Measurements from ENCODE around the gene ZFAND6.
A peak's percentile ranks its signal among the peaks of the same experiment; 100 is the strongest.

ZFAND6 gene

DNA sequence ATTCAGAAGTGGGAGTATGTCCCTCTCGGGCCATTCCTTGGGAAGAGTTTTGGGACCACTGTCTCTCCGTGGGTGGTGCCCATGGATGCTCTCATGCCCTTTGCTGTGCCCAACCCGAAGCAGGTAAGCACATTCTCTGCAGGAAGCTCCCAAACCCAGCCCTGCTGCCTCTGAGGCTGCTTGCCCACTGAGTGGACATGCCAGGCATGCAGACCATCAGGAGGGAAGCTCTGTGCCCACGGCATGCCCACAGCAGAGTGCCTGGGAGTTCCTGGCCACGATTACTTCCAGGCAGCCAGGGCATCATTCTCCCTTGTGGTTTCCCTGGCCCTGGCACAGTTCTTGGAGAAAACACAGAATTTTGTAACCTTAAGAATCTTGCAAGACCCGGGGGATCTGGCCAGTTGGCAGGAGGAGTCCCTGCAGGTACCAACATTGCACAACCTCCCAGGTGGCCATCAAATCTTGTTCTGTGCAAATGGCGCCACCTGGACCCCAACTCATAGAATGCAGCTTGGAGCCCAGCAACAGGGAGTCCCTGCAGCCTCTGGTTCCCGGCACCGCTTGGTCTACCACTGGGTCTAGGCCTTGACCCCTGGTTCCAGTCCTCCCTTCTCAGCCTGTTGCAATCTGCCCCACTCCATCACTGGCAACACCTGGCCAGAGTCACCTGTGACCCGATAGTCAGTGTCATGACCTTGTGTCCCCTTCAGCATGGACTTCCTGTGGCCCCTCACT, 113.7 kb downstream of the ZFAND6 start:
- DNase-seq = peak; percentile 69

- DNase-seq = no peak
These were observed 114.7 kb downstream of the ZFAND6 start for GRCh38 chr15:80174017-80174746.

DNA sequence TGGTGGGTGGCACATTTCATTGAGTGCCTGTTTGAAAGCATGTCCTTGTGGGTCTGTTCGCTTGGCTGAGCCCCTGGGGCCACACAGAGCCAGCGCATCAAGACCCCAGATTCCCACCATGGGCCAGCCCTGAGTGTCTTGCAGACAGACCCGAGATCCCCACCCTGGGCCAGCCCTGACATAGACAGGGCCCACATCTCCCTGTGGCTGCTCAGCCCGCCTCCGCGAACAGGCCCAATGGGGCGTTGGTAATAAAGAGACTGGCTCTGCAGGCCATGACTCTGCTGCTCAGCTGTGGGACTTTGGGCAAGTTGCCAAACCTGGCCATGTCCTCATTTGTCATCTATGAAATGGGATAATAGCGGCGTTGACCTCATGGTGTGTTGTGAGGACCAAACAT, 116.0 kb downstream of the ZFAND6 start:
- DNase-seq = no peak

- no peak for DNase-seq
These were observed 117.0 kb downstream of the ZFAND6 start for GRCh38 chr15:80176443-80176842.

- no peak for DNase-seq
These were observed 117.7 kb downstream of the ZFAND6 start for GRCh38 chr15:80177156-80177555.

DNA sequence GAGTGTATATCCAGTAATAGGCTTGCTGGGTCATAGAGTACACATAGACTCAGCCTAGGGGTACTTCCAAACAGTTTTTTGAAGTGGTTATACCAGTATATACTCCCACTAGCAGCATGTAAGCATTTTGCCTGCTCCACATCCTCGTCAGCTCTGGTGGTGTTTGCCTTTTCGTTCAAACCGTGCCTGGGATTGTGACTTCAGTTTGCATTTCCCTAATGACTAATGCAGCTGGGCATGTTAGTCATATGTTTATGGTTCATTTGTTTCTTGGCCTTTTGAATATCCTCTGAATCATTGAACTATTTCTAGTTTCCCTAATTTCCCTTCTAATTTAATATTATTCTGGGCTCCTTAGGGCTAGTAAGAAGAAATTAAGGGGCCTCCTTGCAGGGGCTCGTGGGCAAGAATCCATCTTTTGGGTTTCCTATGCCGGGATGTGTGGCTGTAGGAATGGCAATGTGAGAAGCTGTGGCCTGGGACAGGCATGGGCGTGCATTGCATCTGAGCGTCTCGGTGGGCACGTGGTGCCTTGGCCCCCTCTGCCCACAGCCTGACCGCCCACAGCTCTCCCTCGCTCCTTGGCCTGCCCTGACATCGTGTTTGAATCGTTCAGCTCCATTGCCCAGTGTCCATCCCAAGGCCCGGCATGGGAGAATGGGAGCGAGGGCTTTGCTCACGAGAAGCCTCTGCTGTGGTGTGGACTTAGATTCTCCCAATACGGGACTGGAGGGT, 119.7 kb downstream of the ZFAND6 start:
- no peak for DNase-seq

GRCh38 chr15:80179935-80180334, 120.5 kb downstream of the ZFAND6 start:
- DNase-seq = no peak

- no peak for DNase-seq
These were observed 121.0 kb downstream of the ZFAND6 start for GRCh38 chr15:80180468-80180867.

GRCh38 chr15:80180986-80181385, 121.5 kb downstream of the ZFAND6 start:
- no peak for DNase-seq

DNA sequence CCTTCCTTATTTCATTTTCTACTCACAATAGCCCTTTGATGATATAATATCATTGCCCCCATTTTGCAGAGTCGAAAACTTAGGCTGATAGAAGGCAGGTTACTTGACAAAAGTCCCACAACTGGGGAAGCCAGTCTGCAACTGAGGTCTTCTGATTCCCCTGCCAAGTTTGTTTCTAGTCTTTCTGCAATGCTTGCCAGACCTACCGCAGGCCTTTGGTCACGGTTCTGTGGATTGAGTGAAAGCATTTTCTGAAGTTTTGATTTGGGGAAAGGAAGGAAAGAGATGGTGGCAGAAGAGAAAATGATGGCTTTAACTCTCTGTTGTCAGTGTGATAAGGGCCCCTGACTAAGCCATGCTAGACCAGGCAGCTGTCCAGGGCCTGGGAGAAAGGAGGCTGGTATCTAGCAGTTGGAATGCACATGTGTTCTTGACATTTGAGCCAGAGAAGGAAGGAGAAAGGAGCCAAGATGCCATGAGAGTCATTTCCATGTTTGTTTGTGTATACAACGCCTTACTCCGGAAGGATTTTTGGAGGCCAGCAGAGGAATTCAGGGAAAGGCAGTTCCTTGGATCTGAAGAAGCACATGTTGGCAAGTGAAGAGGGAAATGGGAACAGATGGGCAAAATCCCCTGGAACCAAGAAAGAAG, 123.3 kb downstream of the ZFAND6 start:
- no peak for DNase-seq

DNA sequence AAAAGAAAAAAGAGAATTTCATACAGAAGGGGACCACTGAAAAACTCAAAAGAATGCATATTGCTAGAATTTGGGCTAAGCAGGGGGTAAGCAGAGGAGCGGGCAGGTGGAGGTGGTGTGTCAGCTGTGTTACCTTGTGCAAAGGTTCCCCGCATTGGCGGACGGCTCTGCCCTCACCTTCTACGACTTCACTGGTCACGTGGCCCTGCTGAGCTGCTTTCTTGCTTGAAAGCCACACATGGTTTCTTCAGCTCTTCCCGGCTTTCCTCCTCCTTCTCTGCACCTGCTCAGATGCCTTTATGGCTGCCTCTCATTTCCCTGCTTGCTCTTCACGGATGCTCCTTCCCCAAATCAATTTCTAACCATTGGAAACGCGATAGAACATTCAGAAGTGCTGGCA, 123.8 kb downstream of the ZFAND6 start:
- no peak for DNase-seq

DNA sequence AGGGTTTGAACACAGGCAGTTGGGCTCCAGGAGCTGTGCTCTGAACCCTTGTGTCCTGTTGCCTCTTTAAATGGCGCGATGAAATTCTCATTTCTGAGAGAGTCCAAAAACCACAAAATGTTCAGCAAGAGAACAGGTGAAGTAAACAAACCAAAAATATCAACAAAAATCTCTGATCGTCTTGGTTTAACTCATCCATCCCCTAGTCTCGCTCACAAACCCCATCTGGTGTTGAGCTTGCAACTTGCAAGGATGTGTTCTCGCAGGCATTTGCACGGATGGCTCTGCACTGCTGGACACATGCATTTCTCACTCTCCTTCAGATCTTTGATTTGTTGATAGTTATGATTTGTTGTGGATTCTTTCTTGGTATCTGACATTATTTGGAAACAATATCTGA, 124.4 kb downstream of the ZFAND6 start:
- no peak for DNase-seq

GRCh38 chr15:80184554-80184953, 125.1 kb downstream of the ZFAND6 start:
- no peak for DNase-seq

DNA sequence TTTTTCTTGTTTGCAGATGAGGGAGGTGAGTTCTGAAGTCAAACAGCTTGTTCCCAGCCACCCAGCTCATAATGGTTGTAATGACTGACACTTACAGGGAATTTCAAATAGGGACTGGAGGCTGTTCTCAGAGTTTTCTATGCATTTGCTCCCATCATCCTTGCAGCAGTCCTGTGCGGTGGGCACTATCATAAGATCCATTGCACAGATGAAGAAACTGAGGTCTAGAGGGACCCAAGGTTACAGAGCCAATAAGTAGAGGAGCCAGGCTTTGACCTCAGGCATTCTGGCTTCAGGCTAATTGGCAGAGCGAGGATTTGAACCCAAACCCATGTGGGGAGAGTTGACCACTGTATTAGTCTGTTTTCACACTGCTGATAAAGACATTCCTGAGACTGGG, 125.7 kb downstream of the ZFAND6 start:
- DNase-seq = no peak

GRCh38 chr15:80186066-80186465, 126.6 kb downstream of the ZFAND6 start:
- DNase-seq = no peak

DNA sequence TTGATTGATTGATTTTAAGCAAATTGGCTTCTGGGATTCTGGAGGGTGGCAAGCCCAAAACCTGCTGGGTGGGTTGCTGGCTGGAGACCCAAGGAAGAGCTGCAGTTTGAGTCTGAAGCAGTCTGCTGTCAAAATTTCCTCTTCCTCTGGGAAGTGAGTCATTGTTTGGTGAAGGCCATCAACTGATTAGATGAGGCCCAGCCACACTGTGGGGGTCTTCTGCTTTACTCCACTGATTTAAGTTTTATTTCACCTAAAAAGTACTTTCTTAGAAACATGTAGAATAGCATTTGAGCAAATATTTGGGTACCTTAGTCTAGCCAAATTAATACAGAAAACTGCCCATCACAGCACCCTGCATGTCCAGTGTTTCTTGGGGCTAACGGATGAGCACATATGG, 127.1 kb downstream of the ZFAND6 start:
- DNase-seq = no peak
